Measurements from ENCODE around the gene PPP1CA. TPM values are rescaled to one million over a fixed set of nuclear protein-coding genes. Genes with fewer than 3 reads are reported as not detected.

The PPP1CA gene
- total and polyA plus RNA-seq, 2 donors (not counting 1 experiment from before 2014, with no cell fraction given), result 104 to 135 TPM

DNA sequence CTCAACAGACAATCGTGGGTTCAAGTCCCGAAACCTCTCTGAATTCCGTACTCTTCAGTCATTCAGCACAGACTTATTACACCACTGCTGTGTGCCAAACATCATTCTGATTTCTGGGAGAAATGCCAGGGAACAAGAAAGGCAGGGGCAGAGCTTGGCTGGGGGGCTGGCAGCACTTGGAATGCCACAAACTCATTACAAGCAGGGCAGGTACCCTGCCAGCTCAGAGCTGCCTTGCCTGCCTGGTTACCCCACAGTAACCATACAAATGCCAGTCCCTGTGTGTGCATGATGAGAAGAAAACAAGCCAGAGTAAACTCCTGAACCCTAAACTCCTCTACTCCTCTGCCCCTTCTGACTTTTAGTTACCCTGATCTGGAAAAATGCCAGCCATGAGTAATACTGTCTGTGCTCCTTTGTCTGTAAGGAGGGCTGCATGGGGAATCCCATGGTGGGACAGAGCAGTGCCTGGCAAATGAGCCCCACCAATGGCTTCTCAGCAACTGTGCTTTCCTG, 16.7 kb downstream of the PPP1CA start:
- Histone ChIP-seq H3K4me3 (replicated peaks in 1 of 4; ENCODE audit: control extremely low read depth in 1 of 4, insufficient read depth in 1 of 4, low read depth in 3 of 4, low read length in 4 of 4) (no peak overlapping the region), H3K9ac (ENCODE audit: insufficient read depth, low read length) (no peak overlapping the region), H3K9me3 (ENCODE audit: control insufficient read depth, insufficient read depth, low read depth, low read length) (no peaks in the 10 kb centered on the region), H3K27ac (ENCODE audit: insufficient read depth, low read length) (no peak overlapping the region), H3K36me3 (ENCODE audit: control insufficient read depth, insufficient read depth, low read length) (no peaks in the 10 kb centered on the region), H3K4me2 (ENCODE audit: extremely low read depth, insufficient read depth, low read length) (no peak overlapping the region), H4K20me1 (ENCODE audit: control insufficient read depth, extremely low read depth, insufficient read depth, low read length) (no peaks in the 10 kb centered on the region), H3K27me3 (ENCODE audit: control insufficient read depth, insufficient read depth, low read length) (no peaks in the 10 kb centered on the region), H3K4me1 (ENCODE audit: control insufficient read depth, extremely low read depth, insufficient read depth, low read length) (peaks cover 5% of the 10 kb centered on the region), H3K79me2 (ENCODE audit: control insufficient read depth, insufficient read depth, low read length) (no peaks in the 10 kb centered on the region), H2AFZ (ENCODE audit: low read length) (no peak overlapping the region)
- TF ChIP-seq, protein P1, sequence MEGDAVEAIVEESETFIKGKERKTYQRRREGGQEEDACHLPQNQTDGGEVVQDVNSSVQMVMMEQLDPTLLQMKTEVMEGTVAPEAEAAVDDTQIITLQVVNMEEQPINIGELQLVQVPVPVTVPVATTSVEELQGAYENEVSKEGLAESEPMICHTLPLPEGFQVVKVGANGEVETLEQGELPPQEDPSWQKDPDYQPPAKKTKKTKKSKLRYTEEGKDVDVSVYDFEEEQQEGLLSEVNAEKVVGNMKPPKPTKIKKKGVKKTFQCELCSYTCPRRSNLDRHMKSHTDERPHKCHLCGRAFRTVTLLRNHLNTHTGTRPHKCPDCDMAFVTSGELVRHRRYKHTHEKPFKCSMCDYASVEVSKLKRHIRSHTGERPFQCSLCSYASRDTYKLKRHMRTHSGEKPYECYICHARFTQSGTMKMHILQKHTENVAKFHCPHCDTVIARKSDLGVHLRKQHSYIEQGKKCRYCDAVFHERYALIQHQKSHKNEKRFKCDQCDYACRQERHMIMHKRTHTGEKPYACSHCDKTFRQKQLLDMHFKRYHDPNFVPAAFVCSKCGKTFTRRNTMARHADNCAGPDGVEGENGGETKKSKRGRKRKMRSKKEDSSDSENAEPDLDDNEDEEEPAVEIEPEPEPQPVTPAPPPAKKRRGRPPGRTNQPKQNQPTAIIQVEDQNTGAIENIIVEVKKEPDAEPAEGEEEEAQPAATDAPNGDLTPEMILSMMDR (conservative IDR thresholded peaks at IDR 0.05 in 1 of 2, IDR thresholded peaks at IDR 0.05 in 1 of 2; ENCODE audit: low read depth in 1 of 2, low read length in 2 of 2), result no peak
- TF ChIP-seq EZH2 (IDR thresholded peaks at IDR 0.05; ENCODE audit: low read length, missing control alignments), result no peak
- DNase-seq (ENCODE audit: low read depth in 2 of 2), result peak; percentile 43 to 55

DNA sequence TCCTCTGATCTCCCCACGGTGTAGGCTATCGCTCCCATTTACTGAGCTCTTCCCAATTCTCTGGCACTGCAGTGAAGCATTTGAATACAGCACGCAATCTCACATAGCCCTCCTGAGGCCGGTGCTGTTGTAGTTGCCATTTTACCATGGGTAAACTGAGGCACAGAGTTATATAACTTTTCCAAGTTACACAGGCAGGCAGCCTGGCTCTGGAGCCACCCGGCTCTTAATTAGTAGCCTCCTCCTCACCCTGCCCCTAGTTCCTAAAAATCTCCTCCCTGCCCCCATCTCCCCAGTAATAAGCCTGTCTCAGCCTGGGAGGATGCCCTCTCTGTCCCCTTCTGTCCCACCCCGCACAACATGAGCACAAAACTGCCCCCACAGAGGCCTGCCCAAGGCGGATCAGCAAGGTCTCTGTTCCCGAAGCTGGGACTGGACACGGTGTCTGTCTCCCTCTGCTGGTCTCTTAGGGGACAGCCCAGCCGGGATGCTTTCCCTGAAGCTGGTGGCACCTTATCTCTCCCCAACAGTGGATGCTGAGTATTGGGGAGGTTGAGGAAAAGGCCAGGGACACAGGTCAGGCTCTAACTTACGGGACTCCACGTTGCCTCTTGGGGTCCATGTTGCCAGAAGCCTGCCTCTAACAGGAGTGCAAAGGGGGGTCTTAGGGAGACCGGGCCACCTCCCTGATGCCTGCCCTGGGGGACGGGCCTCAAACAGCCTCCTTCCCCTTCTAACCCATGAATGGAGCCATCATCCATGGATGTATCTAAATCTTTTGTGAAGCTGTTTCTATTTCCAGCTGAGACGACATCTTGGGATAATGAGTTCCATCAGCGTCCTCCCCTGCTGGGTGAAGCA, 19.2 kb downstream of the PPP1CA start:
- peak; percentile 57 to 75 for DNase-seq (ENCODE audit: low read depth in 2 of 2)
- Histone ChIP-seq H3K9ac (ENCODE audit: insufficient read depth, low read length) (no peak overlapping the region), H3K4me3 (replicated peaks in 1 of 4; ENCODE audit: control extremely low read depth in 1 of 4, insufficient read depth in 1 of 4, low read depth in 3 of 4, low read length in 4 of 4) (no peak overlapping the region), H3K27me3 (ENCODE audit: control insufficient read depth, insufficient read depth, low read length) (no peaks in the 10 kb centered on the region), H3K36me3 (ENCODE audit: control insufficient read depth, insufficient read depth, low read length) (no peaks in the 10 kb centered on the region), H3K4me2 (ENCODE audit: extremely low read depth, insufficient read depth, low read length) (no peak overlapping the region), H3K9me3 (ENCODE audit: control insufficient read depth, insufficient read depth, low read depth, low read length) (no peaks in the 10 kb centered on the region), H3K79me2 (ENCODE audit: control insufficient read depth, insufficient read depth, low read length) (no peaks in the 10 kb centered on the region), H4K20me1 (ENCODE audit: control insufficient read depth, extremely low read depth, insufficient read depth, low read length) (no peaks in the 10 kb centered on the region), H3K27ac (ENCODE audit: insufficient read depth, low read length) (no peak overlapping the region), H3K4me1 (ENCODE audit: control insufficient read depth, extremely low read depth, insufficient read depth, low read length) (peaks cover 10% of the 10 kb centered on the region), H2AFZ (ENCODE audit: low read length) (no peak overlapping the region)
- no peak for TF ChIP-seq EZH2 (IDR thresholded peaks at IDR 0.05; ENCODE audit: low read length, missing control alignments)
- TF ChIP-seq, protein P1 (conservative IDR thresholded peaks at IDR 0.05 in 1 of 2, IDR thresholded peaks at IDR 0.05 in 1 of 2; ENCODE audit: low read depth in 1 of 2, low read length in 2 of 2), result peak; percentile 99

DNA sequence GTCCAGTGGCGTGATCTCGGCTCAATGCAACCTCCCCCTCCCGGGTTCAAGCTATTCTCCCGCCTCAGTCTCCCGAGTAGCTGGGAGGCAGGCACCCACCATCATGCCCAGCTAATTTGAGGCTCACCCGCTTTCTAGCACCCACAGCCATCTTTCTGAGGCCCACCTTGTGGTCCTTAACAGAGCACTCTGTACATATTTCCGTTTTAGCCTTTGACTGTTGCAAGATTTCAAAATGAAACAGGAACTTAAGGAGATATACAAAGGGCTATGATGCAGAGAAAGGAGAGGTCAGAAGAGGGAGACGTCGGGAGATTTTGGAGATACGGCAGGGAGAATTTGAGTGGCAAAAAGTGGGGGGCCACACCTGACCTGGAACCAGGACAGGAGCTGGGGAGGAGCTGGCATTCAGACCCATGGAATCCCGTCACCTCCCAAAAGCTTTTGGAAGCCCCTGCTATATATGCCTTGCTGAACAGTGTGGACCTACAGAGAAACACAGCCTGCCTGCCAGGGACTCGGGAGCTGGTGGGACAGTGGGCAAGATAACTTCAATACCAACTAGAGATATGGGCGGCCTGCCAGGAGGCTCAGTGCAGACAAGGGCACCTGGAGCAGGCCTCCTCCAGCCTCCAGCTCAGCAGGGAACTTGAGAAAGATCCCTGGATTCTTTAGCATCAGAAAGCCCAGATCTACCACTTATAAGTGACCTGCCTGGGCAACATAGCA, 20.2 kb downstream of the PPP1CA start:
- no peaks in the 10 kb centered on the region for H3K27me3 ChIP-seq (ENCODE audit: control insufficient read depth, insufficient read depth, low read length)
- no peaks in the 10 kb centered on the region for H3K36me3 ChIP-seq (ENCODE audit: control insufficient read depth, insufficient read depth, low read length)
- no peaks in the 10 kb centered on the region for H3K79me2 ChIP-seq (ENCODE audit: control insufficient read depth, insufficient read depth, low read length)
- H3K9ac ChIP-seq (ENCODE audit: insufficient read depth, low read length), result no peak overlapping the region
- peaks cover 10% of the 10 kb centered on the region for H3K4me1 ChIP-seq (ENCODE audit: control insufficient read depth, extremely low read depth, insufficient read depth, low read length)
- H4K20me1 ChIP-seq (ENCODE audit: control insufficient read depth, extremely low read depth, insufficient read depth, low read length), result no peaks in the 10 kb centered on the region
- no peak overlapping the region for H3K4me3 ChIP-seq (replicated peaks in 1 of 4; ENCODE audit: control extremely low read depth in 1 of 4, insufficient read depth in 1 of 4, low read depth in 3 of 4, low read length in 4 of 4)
- no peak overlapping the region for H2AFZ ChIP-seq (ENCODE audit: low read length)
- H3K27ac ChIP-seq (ENCODE audit: insufficient read depth, low read length), result no peak overlapping the region
- H3K9me3 ChIP-seq (ENCODE audit: control insufficient read depth, insufficient read depth, low read depth, low read length), result no peaks in the 10 kb centered on the region
- no peak for DNase-seq (ENCODE audit: low read depth in 2 of 2)
- TF ChIP-seq, protein P1 (conservative IDR thresholded peaks at IDR 0.05 in 1 of 2, IDR thresholded peaks at IDR 0.05 in 1 of 2; ENCODE audit: low read depth in 1 of 2, low read length in 2 of 2), result no peak
- no peak for TF ChIP-seq EZH2 (IDR thresholded peaks at IDR 0.05; ENCODE audit: low read length, missing control alignments)
- H3K4me2 ChIP-seq (ENCODE audit: extremely low read depth, insufficient read depth, low read length), result no peak overlapping the region

Measured in fibroblast of lung (primary cell).